Muscle layer of colon (tissue), 2 donors: ENCODE data around the gene OOSP4B.
"Not testable (repeated sequence)": the region's sequence is repeated elsewhere in the genome, so short reads cannot be mapped to it uniquely, and the experiment has no call there.

ENCODE experiments used
- H3K27ac ChIP-seq: one replicate; pipeline ENCODE4 v1.7.0; 2013; ENCODE audit warnings: low read depth, mild to moderate bottlenecking, low read length, moderate library complexity
- H3K27me3 ChIP-seq, 2 donors: one replicate each; pipeline ENCODE4 v1.7.0; 2013; ENCODE audit warnings: low read length in 2 of 2, mild to moderate bottlenecking in 2 of 2; ENCODE audit not compliant: insufficient read depth in 2 of 2, control insufficient read depth in 1 of 2
- H3K36me3 ChIP-seq: one replicate; pipeline ENCODE4 v1.7.0; 2013; ENCODE audit warnings: mild to moderate bottlenecking, low read length; ENCODE audit not compliant: insufficient read depth
- H3K4me1 ChIP-seq: one replicate; pipeline ENCODE4 v1.7.0; 2013; ENCODE audit warnings: mild to moderate bottlenecking, low read length; ENCODE audit not compliant: insufficient read depth
- H3K4me3 ChIP-seq, 2 donors: one replicate each; pipeline ENCODE4 v1.7.0; 2013; ENCODE audit warnings: low read length in 2 of 2, low read depth in 1 of 2, mild to moderate bottlenecking in 1 of 2, moderate library complexity in 1 of 2
- H3K9ac ChIP-seq: one replicate; pipeline ENCODE4 v1.7.0; 2013; ENCODE audit warnings: low read length
- H3K9me3 ChIP-seq: one replicate; pipeline ENCODE4 v1.7.0; 2013; ENCODE audit warnings: mild to moderate bottlenecking, low read length
- donor health status: abdominal sarcoma.
- donor health status: Adenocarcinoma of cecum.

Gene OOSP4B

GRCh38 chr11:60016881-60017280 lies at the start of gene OOSP4B:
OOSP4B (plus strand) TSS chr11:60017181.
- Histone ChIP-seq H3K9me3 (no peaks in the 10 kb centered on the region), H3K27me3 (no peaks in the 10 kb centered on the region), H3K27ac (no peak within 1 kb of the TSS), H3K36me3 (no peaks in the 10 kb centered on the region), H3K9ac (no peak within 1 kb of the TSS), H3K4me1 (no peaks in the 10 kb centered on the region), H3K4me3 (no peak within 1 kb of the TSS)

GRCh38 chr11:59967677-59968394 lies 49.1 kb upstream of the OOSP4B start:
- Histone ChIP-seq H3K4me1 (no peaks in the 10 kb centered on the region), H3K9me3 (no peaks in the 10 kb centered on the region), H3K9ac (no peak overlapping the region)

GRCh38 chr11:59968395-59968783 lies 48.6 kb upstream of the OOSP4B start:
- no peak overlapping the region for H3K27ac ChIP-seq
- no peaks in the 10 kb centered on the region for H3K9me3 ChIP-seq

More at GRCh38 chr11:59967677-59968394, 49.1 kb upstream of the OOSP4B start:
- no peaks in the 10 kb centered on the region for H3K36me3 ChIP-seq
- no peak overlapping the region for H3K4me3 ChIP-seq
- H3K27me3 ChIP-seq, result no peaks in the 10 kb centered on the region
- H3K27ac ChIP-seq, result no peak overlapping the region

GRCh38 chr11:59973097-59973496 lies 43.9 kb upstream of the OOSP4B start:
- no peaks in the 10 kb centered on the region for H3K4me1 ChIP-seq
- H3K36me3 ChIP-seq, result no peaks in the 10 kb centered on the region
- H3K27ac ChIP-seq, result no peak overlapping the region
- H3K27me3 ChIP-seq, result no peaks in the 10 kb centered on the region
- H3K9ac ChIP-seq, result no peak overlapping the region
- H3K9me3 ChIP-seq, result no peaks in the 10 kb centered on the region
- no peak overlapping the region for H3K4me3 ChIP-seq

More at GRCh38 chr11:59968395-59968783, 48.6 kb upstream of the OOSP4B start:
- Histone ChIP-seq H3K9ac (no peak overlapping the region), H3K4me3 (no peak overlapping the region), H3K4me1 (no peaks in the 10 kb centered on the region), H3K27me3 (no peaks in the 10 kb centered on the region), H3K36me3 (no peaks in the 10 kb centered on the region)

- no peaks in the 10 kb centered on the region for H3K27me3 ChIP-seq
- H3K9me3 ChIP-seq, result no peaks in the 10 kb centered on the region
- H3K4me1 ChIP-seq, result no peaks in the 10 kb centered on the region
- H3K27ac ChIP-seq, result no peak overlapping the region
- H3K4me3 ChIP-seq, result no peak overlapping the region
- no peak overlapping the region for H3K9ac ChIP-seq
- H3K36me3 ChIP-seq, result no peaks in the 10 kb centered on the region
Measured at GRCh38 chr11:59981106-59981770, 35.7 kb upstream of the OOSP4B start.

- not testable (repeated sequence) for H3K4me1 ChIP-seq, H3K27ac ChIP-seq, H3K36me3 ChIP-seq, H3K9me3 ChIP-seq, H3K4me3 ChIP-seq, H3K27me3 ChIP-seq, H3K9ac ChIP-seq
Measured at GRCh38 chr11:59982037-59982436, 34.9 kb upstream of the OOSP4B start.

GRCh38 chr11:59983212-59983611 lies 33.8 kb upstream of the OOSP4B start:
- Histone ChIP-seq H3K9ac (no peak overlapping the region), H3K4me1 (no peaks in the 10 kb centered on the region), H3K27ac (no peak overlapping the region), H3K36me3 (no peaks in the 10 kb centered on the region), H3K9me3 (no peaks in the 10 kb centered on the region), H3K4me3 (no peak overlapping the region), H3K27me3 (no peaks in the 10 kb centered on the region)

GRCh38 chr11:59984368-59984767 lies 32.6 kb upstream of the OOSP4B start:
- Histone ChIP-seq H3K36me3 (no peaks in the 10 kb centered on the region), H3K9ac (no peak overlapping the region), H3K27me3 (no peaks in the 10 kb centered on the region), H3K4me3 (no peak overlapping the region), H3K27ac (no peak overlapping the region), H3K4me1 (no peaks in the 10 kb centered on the region), H3K9me3 (no peaks in the 10 kb centered on the region)

GRCh38 chr11:59990421-59990820 lies 26.6 kb upstream of the OOSP4B start:
- H3K27ac ChIP-seq, result no peak overlapping the region
- H3K36me3 ChIP-seq, result no peaks in the 10 kb centered on the region
- no peak overlapping the region for H3K9ac ChIP-seq
- H3K4me3 ChIP-seq, result no peak overlapping the region
- H3K4me1 ChIP-seq, result no peaks in the 10 kb centered on the region
- no peaks in the 10 kb centered on the region for H3K27me3 ChIP-seq
- no peaks in the 10 kb centered on the region for H3K9me3 ChIP-seq

- Histone ChIP-seq H3K4me1 (no peaks in the 10 kb centered on the region), H3K36me3 (no peaks in the 10 kb centered on the region), H3K4me3 (no peak overlapping the region), H3K9ac (no peak overlapping the region), H3K27ac (no peak overlapping the region), H3K9me3 (no peaks in the 10 kb centered on the region), H3K27me3 (no peaks in the 10 kb centered on the region)
Measured at GRCh38 chr11:59992425-59992824, 24.6 kb upstream of the OOSP4B start.

GRCh38 chr11:59997800-59998199 lies 19.2 kb upstream of the OOSP4B start:
- no peak overlapping the region for H3K9ac ChIP-seq
- H3K4me1 ChIP-seq, result no peaks in the 10 kb centered on the region
- no peaks in the 10 kb centered on the region for H3K36me3 ChIP-seq
- H3K4me3 ChIP-seq, result no peak overlapping the region
- no peak overlapping the region for H3K27ac ChIP-seq
- no peaks in the 10 kb centered on the region for H3K9me3 ChIP-seq
- H3K27me3 ChIP-seq, result no peaks in the 10 kb centered on the region

- H3K27ac ChIP-seq, result no peak overlapping the region
- no peaks in the 10 kb centered on the region for H3K4me1 ChIP-seq
- no peaks in the 10 kb centered on the region for H3K27me3 ChIP-seq
- H3K9me3 ChIP-seq, result no peaks in the 10 kb centered on the region
- H3K36me3 ChIP-seq, result no peaks in the 10 kb centered on the region
- H3K9ac ChIP-seq, result no peak overlapping the region
- no peak overlapping the region for H3K4me3 ChIP-seq
Measured at GRCh38 chr11:59999691-60000090, 17.3 kb upstream of the OOSP4B start.
